Kidney (tissue), 14 donors: ENCODE results near the gene PLA2G2D. TPM values are rescaled to one million over a fixed set of nuclear protein-coding genes. Genes with fewer than 3 reads are reported as not detected.

Experiments
- DNase-seq, 5 donors: peaks; one replicate each; pipeline ENCODE4 v3.0.0-alpha.2; 2013 to 2020
- FAIRE-seq: peaks from 2 replicates; lab custom pipeline; 2012; peaks lifted over from hg19 to GRCh38; lab: Jason Lieb, UNC
- H3K27ac ChIP-seq, 2 donors: one replicate each; pipeline ENCODE4 v1.7.0; 2013; ENCODE audit warnings: low read depth in 2 of 2, low read length in 2 of 2, inconsistent platforms in 1 of 2
- H3K27me3 ChIP-seq: one replicate; pipeline ENCODE4 v1.7.1; 2013; ENCODE audit warnings: low read length, inconsistent platforms; ENCODE audit not compliant: control insufficient read depth, insufficient read depth
- H3K36me3 ChIP-seq, 3 donors: one replicate each; pipeline versions ENCODE4 v1.7.0 to v1.7.1; 2013; ENCODE audit warnings: low read length in 3 of 3, control low read depth in 1 of 3, inconsistent platforms in 1 of 3; ENCODE audit not compliant: insufficient read depth in 3 of 3, control insufficient read depth in 2 of 3
- H3K4me1 ChIP-seq, 3 donors: one replicate each; pipeline versions ENCODE4 v1.7.0 to v1.7.1; 2013; ENCODE audit warnings: low read length in 3 of 3, inconsistent platforms in 1 of 3, low read depth in 1 of 3; ENCODE audit not compliant: control insufficient read depth in 2 of 3, insufficient read depth in 2 of 3
- H3K4me3 ChIP-seq, 3 donors: one replicate each; pipeline versions ENCODE4 v1.7.0 to v1.8.1; 2013; ENCODE audit warnings: low read length in 3 of 3, control low read depth in 1 of 3, inconsistent platforms in 1 of 3
- H3K9ac ChIP-seq, 3 donors: one replicate each; pipeline versions ENCODE4 v1.7.0 to v1.7.1; 2013; ENCODE audit warnings: low read length in 3 of 3, control low read depth in 1 of 3, inconsistent platforms in 1 of 3
- H3K9me3 ChIP-seq, 3 donors: one replicate each; pipeline versions ENCODE4 v1.7.0 to v1.7.1; 2013; ENCODE audit warnings: low read length in 3 of 3, control low read depth in 1 of 3, inconsistent platforms in 1 of 3; ENCODE audit not compliant: control insufficient read depth in 2 of 3, insufficient read depth in 1 of 3
- CTCF ChIP-seq: IDR thresholded peaks from 3 replicates; pipeline ENCODE4 v1.5.1; 2012; ENCODE audit warnings: mild to moderate bottlenecking, moderate library complexity, borderline replicate concordance; ENCODE audit not compliant: insufficient read depth; ENCODE audit errors: extremely low read depth
- intact Hi-C: fragments of 100-400 bp; cut with DNase I; formaldehyde crosslinking; loops from one replicate; pipeline ENCODE4 v1.11.1; 2022
- polyA plus RNA-seq: library from polyadenylated mRNA; stranded (reverse); fragments of 350-450 nt; fragmentation: Illumina TruSeq; extraction: RNeasy Lipid Tissue Mini Kit (QIAGEN cat#74804); gene quantifications from one replicate; pipeline ENCODE4 v1.2.3, GENCODE V29; 2014; ENCODE audit warnings: low read depth, low replicate concordance; ENCODE audit not compliant: insufficient read depth
- total RNA-seq: library from RNA; stranded (reverse); fragmentation: NEBNext Ultra II Directional; extraction: Animal tissue kit (Norgen Biotek cat#: 25700); gene quantifications from one replicate; pipeline ENCODE4 v1.2.1, GENCODE V29; 2021
- donor health status: control.
- donor health status: control.
- donor health status: control.
- donor health status: control.
- donor health status: control.
- donor health status: DM: yes; HTN: yes; CAD: no.
- donor health status: Normal renal cell carcinoma (clear cell type).

The PLA2G2D gene
- total and polyA plus RNA-seq, 2 donors from 2014 or later: 1.1 TPM; not detected in 1

- no peaks in the 10 kb centered on the region for H3K9me3 ChIP-seq
- intact Hi-C loops: no loop called here
- FAIRE-seq (no peak), DNase-seq (no peak)
- H3K27ac ChIP-seq: no peak overlapping the region
- H3K36me3 ChIP-seq: no peaks in the 10 kb centered on the region
- H3K27me3 ChIP-seq: no peaks in the 10 kb centered on the region
- H3K4me3 ChIP-seq: no peak overlapping the region
- no peak for TF ChIP-seq CTCF
- no peak overlapping the region for H3K9ac ChIP-seq
- no peaks in the 10 kb centered on the region for H3K4me1 ChIP-seq
Measured at GRCh38 chr1:20124456-20125057, 5.2 kb upstream of the PLA2G2D start.

- FAIRE-seq (no peak), DNase-seq (no peak)
- Histone ChIP-seq H3K4me3 (no peak overlapping the region), H3K27ac (no peak overlapping the region), H3K36me3 (no peaks in the 10 kb centered on the region), H3K4me1 (no peaks in the 10 kb centered on the region), H3K9me3 (no peaks in the 10 kb centered on the region), H3K27me3 (no peaks in the 10 kb centered on the region), H3K9ac (no peak overlapping the region)
- intact Hi-C loops: no loop called here
- TF ChIP-seq CTCF: no peak
Measured at GRCh38 chr1:20123722-20124455, 4.6 kb upstream of the PLA2G2D start.

GRCh38 chr1:20120796-20121195 lies 1.5 kb upstream of the PLA2G2D start:
- Histone ChIP-seq H3K4me3 (no peak overlapping the region), H3K9me3 (no peaks in the 10 kb centered on the region), H3K9ac (no peak overlapping the region), H3K27me3 (no peaks in the 10 kb centered on the region), H3K36me3 (no peaks in the 10 kb centered on the region), H3K4me1 (no peaks in the 10 kb centered on the region), H3K27ac (no peak overlapping the region)
- DNase-seq: no peak
- intact Hi-C loops: no loop called here
- FAIRE-seq: no peak
- TF ChIP-seq CTCF: no peak
